ENCODE results near the gene ELN.

- no peak for TF ChIP-seq CTCF (IDR thresholded peaks at IDR 0.05; ENCODE audit: poor library complexity)
- TF ChIP-seq EZH2 (IDR thresholded peaks at IDR 0.05; ENCODE audit: borderline replicate concordance): no peak
- no peak for TF ChIP-seq EZH2phosphoT487 (IDR thresholded peaks at IDR 0.05; ENCODE audit: low read depth, severe bottlenecking, unreplicated experiment)
Observed at GRCh38 chr7:74068378-74069085, 40.6 kb downstream of the ELN start.

All from hepatocyte (in vitro differentiated cells).